Ishikawa (cell line): ENCODE results near the gene GAS1.

ENCODE experiments used
- CEBPB ChIP-seq: IDR thresholded peaks from 2 replicates; pipeline ENCODE4 v1.6.1; 2012
- CREB1 ChIP-seq: IDR thresholded peaks from 2 replicates; pipeline ENCODE4 v1.6.1; 2012; ENCODE audit warnings: low read depth
- EGR1 ChIP-seq: IDR thresholded peaks from 2 replicates; pipeline ENCODE4 v1.6.1; 2012
- EP300 ChIP-seq: IDR thresholded peaks from 2 replicates; pipeline ENCODE4 v1.6.1; 2012; ENCODE audit warnings: borderline replicate concordance
- FOXM1 ChIP-seq: IDR thresholded peaks from 2 replicates; pipeline ENCODE4 v1.6.1; 2012; ENCODE audit warnings: low read depth, borderline replicate concordance
- MAX ChIP-seq: IDR thresholded peaks from 2 replicates; pipeline ENCODE4 v1.6.1; 2012
- NFIC ChIP-seq: IDR thresholded peaks from 2 replicates; pipeline ENCODE4 v1.6.1; 2012
- RAD21 ChIP-seq: IDR thresholded peaks from 2 replicates; pipeline ENCODE4 v1.6.1; 2012; ENCODE audit warnings: low read depth
- REST ChIP-seq: IDR thresholded peaks from 2 replicates; pipeline ENCODE4 v1.6.1; 2012; ENCODE audit warnings: low read depth, mild to moderate bottlenecking
- TAF1 ChIP-seq: IDR thresholded peaks from 2 replicates; pipeline ENCODE4 v1.6.1; 2012; ENCODE audit warnings: low read depth, mild to moderate bottlenecking
- TCF12 ChIP-seq: IDR thresholded peaks from 2 replicates; pipeline ENCODE4 v1.6.1; 2012; ENCODE audit warnings: low read depth
- TEAD4 ChIP-seq: IDR thresholded peaks from 2 replicates; pipeline ENCODE4 v1.6.1; 2012
- USF1 ChIP-seq: IDR thresholded peaks from 2 replicates; pipeline ENCODE4 v1.6.1; 2012
- YY1 ChIP-seq: IDR thresholded peaks from 2 replicates; pipeline ENCODE4 v1.6.1; 2012; ENCODE audit warnings: low read depth
- ZBTB7A ChIP-seq: IDR thresholded peaks from 2 replicates; pipeline ENCODE4 v1.6.1; 2012; ENCODE audit warnings: low read depth

The GAS1 gene

GRCh38 chr9:86946201-86947145 lies 833 bp downstream of the GAS1 start:
- TF ChIP-seq EP300 (no peak), MAX (peak; percentile 14), USF1 (no peak)

DNA sequence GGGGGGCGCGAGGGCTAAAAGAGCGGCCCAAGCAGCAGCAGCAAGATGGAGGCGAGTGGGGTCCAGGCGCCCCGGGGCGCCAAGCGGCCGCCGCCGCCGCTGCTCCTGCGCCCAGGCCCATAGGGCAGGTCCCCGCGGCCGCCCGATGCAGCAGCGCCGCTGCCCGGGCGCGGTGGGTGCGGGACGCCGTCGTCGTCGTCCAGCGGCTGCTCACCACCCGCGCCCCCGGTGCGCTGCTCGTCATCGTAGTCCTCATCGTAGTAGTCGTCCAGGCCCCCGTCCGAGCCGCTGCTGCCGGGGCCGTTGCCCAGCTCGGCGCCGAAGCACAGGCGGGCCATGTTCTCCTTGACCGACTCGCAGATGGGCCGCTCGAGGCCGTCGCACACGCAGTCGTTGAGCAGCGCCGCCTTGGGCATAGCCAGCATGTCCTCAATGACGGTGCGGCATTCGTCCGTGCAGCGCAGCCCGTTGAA lies 1.5 kb downstream of the GAS1 start:
- no peak for TF ChIP-seq CEBPB
- TF ChIP-seq FOXM1 = no peak
- peak; percentile 43 for TF ChIP-seq MAX
- TF ChIP-seq TEAD4 = no peak

- TF ChIP-seq YY1 (no peak), REST (no peak), CEBPB (no peak), EP300 (no peak), ZBTB7A (no peak), TEAD4 (no peak), EGR1 (no peak), NFIC (no peak)
These were observed 2.2 kb downstream of the GAS1 start for GRCh38 chr9:86944796-86945727.

DNA sequence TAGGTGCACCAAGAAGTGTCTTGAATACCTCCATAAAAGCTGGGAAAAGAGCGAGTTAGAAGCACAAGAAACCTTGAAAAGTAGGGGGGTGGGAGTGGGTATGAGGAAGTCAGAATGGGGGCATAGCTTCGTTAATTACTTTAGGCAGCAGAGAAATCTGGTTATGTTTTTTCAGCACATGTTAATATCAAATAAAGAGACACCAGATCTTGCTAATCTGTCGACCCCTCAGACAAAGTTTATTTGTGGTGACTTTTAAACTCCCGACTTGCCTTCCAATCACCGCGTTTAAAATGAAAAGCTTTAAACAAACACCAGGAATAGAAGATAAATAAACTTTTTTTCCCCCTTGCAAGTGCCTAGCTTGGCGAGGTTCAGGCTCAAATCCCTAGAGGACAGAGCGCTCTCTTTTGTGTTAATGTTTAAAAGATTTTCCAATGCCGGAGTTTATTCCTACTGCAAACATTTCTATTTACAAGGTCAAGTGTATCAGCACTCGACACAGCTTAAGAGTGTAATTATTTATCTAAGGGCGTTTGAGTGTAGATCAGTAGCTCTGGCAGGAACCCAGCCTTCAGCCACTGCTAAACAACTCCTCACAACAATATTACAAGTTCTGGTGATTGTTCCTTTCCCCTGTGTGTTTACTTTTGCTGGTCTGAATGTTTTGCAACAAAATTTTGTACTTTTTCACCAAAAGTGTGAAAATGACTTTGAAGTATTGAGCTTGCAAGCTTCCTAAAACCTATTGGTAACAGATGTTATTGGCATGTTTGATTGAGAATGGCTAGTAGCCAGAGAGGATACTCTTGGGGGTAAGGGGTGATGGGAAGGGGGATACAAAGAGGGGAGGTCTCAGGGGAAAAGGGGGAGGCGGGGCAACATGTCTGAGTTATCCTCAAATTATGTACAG lies 3.8 kb downstream of the GAS1 start:
- no peak for TF ChIP-seq TCF12
- TF ChIP-seq EP300 = no peak
- no peak for TF ChIP-seq TEAD4
- TF ChIP-seq NFIC = no peak
- no peak for TF ChIP-seq USF1
- TF ChIP-seq CEBPB = no peak
- no peak for TF ChIP-seq ZBTB7A
- TF ChIP-seq EGR1 = no peak
- TF ChIP-seq TAF1 = no peak
- TF ChIP-seq CREB1 = no peak
- TF ChIP-seq REST = no peak
- no peak for TF ChIP-seq FOXM1
- no peak for TF ChIP-seq MAX
- no peak for TF ChIP-seq RAD21
- TF ChIP-seq YY1 = no peak
